CD4-positive, CD25-positive, alpha-beta regulatory T cell (primary cell): ENCODE results near the gene HTR6. TPM values are rescaled to one million over a fixed set of nuclear protein-coding genes. Genes with fewer than 3 reads are reported as not detected.
A peak's percentile ranks its signal among the peaks of the same experiment; 100 is the strongest.

Experiments
- ATAC-seq, 2 donors: fragments of 150-1000 bp; cut with Tn5 transposase; one replicate each; pipeline ENCODE4 v1.10.0; 2021; ENCODE audit warnings: low read depth in 2 of 2, moderate number of reproducible peaks in 2 of 2, moderate library complexity in 1 of 2
- DNase-seq, 3 donors: peaks; one replicate each; pipeline versions ENCODE4 v3.0.0 to v3.0.0-alpha.2; 2012 to 2022; ENCODE audit warnings: mixed read lengths in 1 of 3
- H3K27ac ChIP-seq: one replicate; pipeline ENCODE4 v1.7.0; 2013; ENCODE audit warnings: mild to moderate bottlenecking, low read length; ENCODE audit not compliant: insufficient read depth, poor library complexity, severe bottlenecking
- H3K27me3 ChIP-seq: one replicate; pipeline ENCODE4 v1.7.0; 2013; ENCODE audit warnings: low read length; ENCODE audit not compliant: control insufficient read depth, insufficient read depth
- H3K36me3 ChIP-seq: one replicate; pipeline ENCODE4 v1.7.0; 2013; ENCODE audit warnings: mild to moderate bottlenecking, low read length, moderate library complexity; ENCODE audit not compliant: control insufficient read depth, insufficient read depth
- H3K4me1 ChIP-seq: 2 replicates; pipeline ENCODE4 v1.7.0; 2013; ENCODE audit warnings: mild to moderate bottlenecking, low read length; ENCODE audit not compliant: insufficient read depth, control insufficient read depth, poor library complexity, severe bottlenecking
- H3K4me3 ChIP-seq: one replicate; pipeline ENCODE4 v1.7.0; 2013; ENCODE audit warnings: low read depth, mild to moderate bottlenecking, low read length, moderate library complexity
- H3K9me3 ChIP-seq, 2 experiments: 1 replicate in 1 of 2; 2 replicates in 1 of 2; pipeline ENCODE4 v1.7.0; 2013; ENCODE audit warnings: low read length in 2 of 2, mild to moderate bottlenecking in 1 of 2, moderate library complexity in 1 of 2; ENCODE audit not compliant: control insufficient read depth in 2 of 2
- H3K27ac Mint-ChIP-seq, 3 donors: one replicate each; pipeline ENCODE4 v1.8.0; 2020 to 2022; ENCODE audit warnings: mild to moderate bottlenecking in 3 of 3, mixed read lengths in 3 of 3, moderate library complexity in 2 of 3
- H3K27me3 Mint-ChIP-seq: one replicate; pipeline ENCODE4 v1.8.0; 2022; ENCODE audit warnings: mild to moderate bottlenecking, mixed read lengths
- H3K36me3 Mint-ChIP-seq: one replicate; pipeline ENCODE4 v1.8.0; 2020; ENCODE audit warnings: mixed read lengths
- H3K4me1 Mint-ChIP-seq, 4 donors: one replicate each; pipeline ENCODE4 v1.8.0; 2020 to 2022; ENCODE audit warnings: mixed read lengths in 4 of 4, mild to moderate bottlenecking in 1 of 4
- H3K4me3 Mint-ChIP-seq, 4 donors: one replicate each; pipeline ENCODE4 v1.8.0; 2020 to 2022; ENCODE audit warnings: mild to moderate bottlenecking in 4 of 4, mixed read lengths in 4 of 4, moderate library complexity in 3 of 4
- H3K9me3 Mint-ChIP-seq, 7 donors: one replicate each; pipeline ENCODE4 v1.8.0; 2020 to 2022; ENCODE audit warnings: mixed read lengths in 7 of 7, mild to moderate bottlenecking in 3 of 7, moderate library complexity in 2 of 7
- polyA plus RNA-seq, 4 donors: library from polyadenylated mRNA; unstranded; fragments of 300-500 nt; fragmentation: Illumina TruSeq; gene quantifications; one replicate each; pipeline ENCODE4 v1.2.3, GENCODE V29; 2021
- total RNA-seq: library from RNA; stranded (reverse); gene quantifications from one replicate; pipeline ENCODE4 v1.2.3, GENCODE V29; 2022

HTR6 gene
- total and polyA plus RNA-seq, 5 donors from 2014 or later: 0.15 to 0.31 (median 0.19) TPM; not detected in 2

- Histone ChIP-seq H3K36me3 (peaks cover 2% of the 10 kb centered on the region), H3K4me3 (no peak overlapping the region), H3K27me3 (no peaks in the 10 kb centered on the region), H3K9me3 (no peaks in the 10 kb centered on the region), H3K27ac (no peak overlapping the region), H3K4me1 (peaks cover 4% of the 10 kb centered on the region)
- ATAC-seq: peak; percentile 67 to 77
- Mint-ChIP-seq H3K36me3 (peaks cover 36% of the 10 kb centered on the region), H3K4me1 (peaks cover 0 to 6% (median 2%) of the 10 kb centered on the region in 4 donors), H3K27ac (peak overlapping the region in 1 of 3 donors; percentile 20), H3K4me3 (no peak overlapping the region), H3K27me3 (no peaks in the 10 kb centered on the region), H3K9me3 (no peaks in the 10 kb centered on the region)
- peak; percentile 27 to 52 (median 36) for DNase-seq
These were observed 39.8 kb downstream of the HTR6 start for GRCh38 chr1:19704247-19705113.

DNA sequence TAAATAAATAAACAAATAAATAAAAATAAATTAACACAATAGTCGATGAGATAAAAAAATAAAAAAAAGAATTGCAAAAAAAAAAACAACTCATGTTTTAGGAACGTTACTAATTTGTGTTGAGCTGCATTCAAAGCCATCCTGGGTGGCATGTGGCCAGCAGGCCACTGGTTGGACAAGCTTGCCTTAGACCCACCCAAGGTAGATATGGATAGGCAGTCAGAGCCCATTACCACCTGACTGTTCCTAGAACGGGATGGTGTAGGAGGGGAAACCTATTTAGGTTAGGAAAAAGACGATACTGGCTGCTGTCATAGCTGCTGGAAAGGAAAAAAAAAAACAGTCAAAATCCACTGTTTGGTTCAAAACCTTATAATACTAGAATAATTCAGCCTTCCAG is 40.8 kb downstream of the HTR6 start:
- ATAC-seq (no peak), DNase-seq (no peak)
- Mint-ChIP-seq H3K4me3 (no peak overlapping the region), H3K9me3 (no peaks in the 10 kb centered on the region), H3K27ac (no peak overlapping the region), H3K4me1 (peaks cover 0 to 7% (median 4%) of the 10 kb centered on the region in 4 donors), H3K36me3 (peaks cover 32% of the 10 kb centered on the region), H3K27me3 (no peaks in the 10 kb centered on the region)
- H3K36me3 ChIP-seq: peaks cover 2% of the 10 kb centered on the region
- H3K27me3 ChIP-seq: no peaks in the 10 kb centered on the region
- no peaks in the 10 kb centered on the region for H3K9me3 ChIP-seq
- no peak overlapping the region for H3K4me3 ChIP-seq
- H3K4me1 ChIP-seq: peaks cover 4% of the 10 kb centered on the region
- no peak overlapping the region for H3K27ac ChIP-seq

GRCh38 chr1:19706136-19706535 is 41.5 kb downstream of the HTR6 start:
- H3K9me3 Mint-ChIP-seq: no peaks in the 10 kb centered on the region
- no peak overlapping the region for H3K27ac ChIP-seq
- H3K27ac Mint-ChIP-seq: no peak overlapping the region
- H3K4me3 ChIP-seq: no peak overlapping the region
- H3K4me1 ChIP-seq: peaks cover 4% of the 10 kb centered on the region
- DNase-seq: no peak
- H3K9me3 ChIP-seq: no peaks in the 10 kb centered on the region
- H3K36me3 ChIP-seq: no peaks in the 10 kb centered on the region
- no peaks in the 10 kb centered on the region for H3K27me3 ChIP-seq
- peaks cover 4 to 13% (median 10%) of the 10 kb centered on the region in 4 donors for H3K4me1 Mint-ChIP-seq
- H3K27me3 Mint-ChIP-seq: no peaks in the 10 kb centered on the region
- peaks cover 33% of the 10 kb centered on the region for H3K36me3 Mint-ChIP-seq
- no peak overlapping the region for H3K4me3 Mint-ChIP-seq
- no peak for ATAC-seq

GRCh38 chr1:19708567-19709110 is 44.0 kb downstream of the HTR6 start:
- no peaks in the 10 kb centered on the region for H3K9me3 Mint-ChIP-seq
- peaks cover 7 to 14% (median 11%) of the 10 kb centered on the region in 4 donors for H3K4me1 Mint-ChIP-seq
- no peak overlapping the region for H3K4me3 Mint-ChIP-seq
- H3K27ac ChIP-seq: no peak overlapping the region
- H3K27me3 Mint-ChIP-seq: no peaks in the 10 kb centered on the region
- no peaks in the 10 kb centered on the region for H3K27me3 ChIP-seq
- peaks cover 2% of the 10 kb centered on the region for H3K36me3 ChIP-seq
- ATAC-seq (no peak), DNase-seq (no peak)
- no peaks in the 10 kb centered on the region for H3K9me3 ChIP-seq
- H3K36me3 Mint-ChIP-seq: peaks cover 41% of the 10 kb centered on the region
- H3K27ac Mint-ChIP-seq: no peak overlapping the region
- no peak overlapping the region for H3K4me3 ChIP-seq
- H3K4me1 ChIP-seq: peaks cover 4% of the 10 kb centered on the region

DNA sequence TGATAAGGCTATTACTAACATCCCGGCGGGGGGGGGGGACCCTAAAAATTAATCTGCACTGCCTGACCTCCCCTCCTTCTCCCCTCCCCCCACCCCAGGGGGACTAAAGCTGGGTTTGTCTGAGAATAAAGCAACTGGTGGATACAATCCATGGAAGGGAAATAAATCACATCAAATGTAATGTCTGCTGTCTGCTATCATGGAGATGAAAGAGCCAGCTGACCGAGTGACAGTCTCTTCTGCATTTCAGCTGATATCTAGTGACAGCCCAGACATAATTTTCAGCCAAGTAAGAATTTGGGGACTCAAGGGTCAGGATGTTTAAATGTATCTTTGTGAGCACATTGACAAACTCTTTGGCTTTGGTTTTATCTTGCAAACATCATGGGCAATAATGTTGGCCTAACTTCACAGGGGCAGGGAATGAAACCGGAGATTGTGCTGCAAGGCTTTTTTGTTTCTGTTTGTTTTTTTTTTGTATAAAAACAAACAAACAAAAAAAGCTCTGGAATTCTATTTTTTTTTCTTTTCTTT is 44.7 kb downstream of the HTR6 start:
- Histone ChIP-seq H3K27ac (no peak overlapping the region), H3K4me3 (no peak overlapping the region), H3K9me3 (no peaks in the 10 kb centered on the region), H3K27me3 (no peaks in the 10 kb centered on the region), H3K36me3 (peaks cover 2% of the 10 kb centered on the region), H3K4me1 (peaks cover 1% of the 10 kb centered on the region)
- ATAC-seq (no peak), DNase-seq (no peak)
- Mint-ChIP-seq H3K4me3 (no peak overlapping the region), H3K27ac (no peak overlapping the region), H3K9me3 (no peaks in the 10 kb centered on the region), H3K4me1 (peaks cover 7 to 12% (median 9%) of the 10 kb centered on the region in 4 donors), H3K36me3 (peaks cover 44% of the 10 kb centered on the region), H3K27me3 (no peaks in the 10 kb centered on the region)

GRCh38 chr1:19710825-19711611 is 46.3 kb downstream of the HTR6 start:
- H3K27ac Mint-ChIP-seq: peak overlapping the region in 1 of 3 donors; percentile 20
- ATAC-seq: no peak

DNA sequence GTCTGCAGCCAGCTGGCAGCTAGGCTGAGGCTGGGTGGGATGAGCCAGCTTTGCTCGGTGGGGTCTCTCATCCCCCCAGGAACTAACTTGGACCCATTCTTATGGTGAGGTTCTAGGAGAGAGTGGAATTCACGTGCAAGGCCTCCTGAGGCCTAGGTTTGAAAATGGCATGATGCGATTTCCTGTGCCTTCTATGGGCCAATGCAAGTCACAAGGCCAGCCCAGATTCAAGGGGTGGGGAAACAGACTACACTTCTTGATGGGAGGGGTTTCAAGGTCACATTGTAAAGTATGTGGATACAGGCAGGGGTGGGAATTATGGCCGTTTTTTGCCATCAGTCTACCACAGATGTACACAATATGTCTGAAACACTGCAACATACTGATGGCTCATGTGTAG is 48.3 kb downstream of the HTR6 start:
- Mint-ChIP-seq H3K27me3 (no peaks in the 10 kb centered on the region), H3K4me1 (peaks cover 12 to 19% (median 13%) of the 10 kb centered on the region in 4 donors), H3K4me3 (no peak overlapping the region), H3K9me3 (no peaks in the 10 kb centered on the region), H3K36me3 (peaks cover 37% of the 10 kb centered on the region), H3K27ac (no peak overlapping the region)
- Histone ChIP-seq H3K27ac (no peak overlapping the region), H3K27me3 (no peaks in the 10 kb centered on the region), H3K4me1 (no peaks in the 10 kb centered on the region), H3K9me3 (no peaks in the 10 kb centered on the region), H3K36me3 (peaks cover 2% of the 10 kb centered on the region), H3K4me3 (no peak overlapping the region)
- DNase-seq (no peak), ATAC-seq (no peak)

More at GRCh38 chr1:19710825-19711611, 46.3 kb downstream of the HTR6 start:
- Mint-ChIP-seq H3K27me3 (no peaks in the 10 kb centered on the region), H3K4me1 (peaks cover 12 to 19% (median 13%) of the 10 kb centered on the region in 4 donors), H3K36me3 (peaks cover 49% of the 10 kb centered on the region), H3K4me3 (no peak overlapping the region), H3K9me3 (no peaks in the 10 kb centered on the region)
- no peak overlapping the region for H3K4me3 ChIP-seq
- peak in 1 of 3 donors; percentile 23 for DNase-seq
- H3K36me3 ChIP-seq: peaks cover 2% of the 10 kb centered on the region
- H3K9me3 ChIP-seq: no peaks in the 10 kb centered on the region
- no peak overlapping the region for H3K27ac ChIP-seq
- no peaks in the 10 kb centered on the region for H3K27me3 ChIP-seq
- no peaks in the 10 kb centered on the region for H3K4me1 ChIP-seq
